Tibial nerve (tissue), 4 donors: Measurements from ENCODE around the gene COL6A3. TPM values are rescaled to one million over a fixed set of nuclear protein-coding genes. Genes with fewer than 3 reads are reported as not detected.

ENCODE experiments used
- DNase-seq, 2 donors: peaks; one replicate each; pipeline ENCODE4 v3.0.0-alpha.2; 2019; ENCODE audit warnings: low spot score in 2 of 2
- H3K27ac ChIP-seq, 4 donors: fragments of 200-600 bp; sonication (generic) in 3 of 4; one replicate each; pipeline ENCODE4 v1.5.1; 2017 to 2019; ENCODE audit warnings: mild to moderate bottlenecking in 1 of 4
- H3K27me3 ChIP-seq, 2 donors: fragments of 200-600 bp; sonication (generic) in 1 of 2; one replicate each; pipeline versions ENCODE4 v1.5.1 to v1.6.0; 2017 to 2019
- H3K36me3 ChIP-seq, 3 donors: fragments of 200-600 bp; sonication (generic); one replicate each; pipeline ENCODE4 v1.5.1; 2018 to 2019
- H3K4me1 ChIP-seq, 4 donors: fragments of 200-600 bp; sonication (generic) in 3 of 4; one replicate each; pipeline ENCODE4 v1.5.1; 2017 to 2019
- H3K4me3 ChIP-seq, 4 donors: fragments of 200-600 bp; sonication (generic) in 3 of 4; one replicate each; pipeline ENCODE4 v1.5.1; 2017 to 2019; ENCODE audit warnings: mild to moderate bottlenecking in 1 of 4, moderate library complexity in 1 of 4
- H3K9me3 ChIP-seq, 4 donors: fragments of 200-600 bp; sonication (generic) in 3 of 4; one replicate each; pipeline ENCODE4 v1.5.1; 2017 to 2019
- EP300 ChIP-seq, 2 donors: sonication (generic); formaldehyde crosslinking; IDR thresholded peaks; one replicate each; pipeline ENCODE4 v1.6.1; 2017; ENCODE audit warnings: antibody characterized with exemption in 2 of 2, mild to moderate bottlenecking in 1 of 2
- POLR2A ChIP-seq, 2 donors: fragments of 450-650 bp; IDR thresholded peaks; one replicate each; pipeline ENCODE4 v1.6.1; 2017; ENCODE audit warnings: antibody characterized with exemption in 2 of 2, mild to moderate bottlenecking in 2 of 2, moderate library complexity in 2 of 2
- WGBS, 2 donors: methylation state at CpG; one replicate each; pipeline ENCODE4 v1.1.5; 2018; 5-methylcytosine and 5-hydroxymethylcytosine counted together
- total RNA-seq, 4 donors: library from RNA; depleted of rRNA; stranded (reverse); fragments of >200 nt; gene quantifications; one replicate each; pipeline ENCODE4 v1.1.0, GENCODE V29; 2016
- TF ChIP-seq, protein P1 (sequence below), 5 experiments: fragments of 200-600 bp in 3 of 5; fragments of 450-650 bp in 2 of 5; sonication (generic) in 3 of 5; IDR thresholded peaks; one replicate each; pipeline ENCODE4 v1.5.1; 2016 to 2019; ENCODE audit warnings: antibody characterized with exemption in 5 of 5, mild to moderate bottlenecking in 3 of 5, moderate library complexity in 2 of 5

The COL6A3 gene
- total RNA-seq, 4 donors from 2014 or later, result 228 to 558 (median 364) TPM

DNA sequence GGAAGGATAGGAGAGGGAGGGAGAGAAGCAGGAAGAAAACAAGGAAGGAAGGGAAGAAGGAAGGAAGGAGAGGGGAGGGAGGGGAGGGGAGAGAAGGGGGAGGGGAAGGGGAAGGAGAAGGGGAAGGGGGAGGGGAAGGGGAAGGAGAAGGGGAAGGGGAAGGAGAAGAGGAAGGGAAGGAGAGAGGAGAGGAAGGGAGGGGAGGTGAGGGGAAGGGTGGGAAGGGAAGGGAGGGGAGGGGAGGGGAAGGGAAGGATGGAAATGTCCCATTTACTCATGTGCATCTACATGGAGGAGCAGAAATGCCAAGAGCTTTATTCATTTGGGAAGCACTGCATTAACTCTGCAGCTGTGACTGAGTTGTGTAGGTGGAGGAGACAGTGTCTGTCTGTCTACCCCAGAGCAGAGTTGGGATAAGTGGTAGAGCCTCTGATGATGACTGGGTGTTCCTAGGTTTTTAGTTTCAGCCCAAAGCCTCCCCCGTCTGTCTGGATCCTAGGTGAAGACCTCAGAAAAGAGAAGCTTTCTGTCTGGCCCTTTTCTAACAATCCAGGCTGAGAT lies 131.3 kb downstream of the COL6A3 start:
- Histone ChIP-seq H3K4me1 (peaks cover 0 to 27% (median 3%) of the 10 kb centered on the region in 4 donors), H3K27ac (no peak overlapping the region), H3K27me3 (no peaks in the 10 kb centered on the region), H3K36me3 (no peaks in the 10 kb centered on the region), H3K4me3 (no peak overlapping the region), H3K9me3 (no peaks in the 10 kb centered on the region)
- 28 to 63% methylated on average over 1 of the region's 1 CpG for WGBS, 2 donors
- TF ChIP-seq, protein P1, sequence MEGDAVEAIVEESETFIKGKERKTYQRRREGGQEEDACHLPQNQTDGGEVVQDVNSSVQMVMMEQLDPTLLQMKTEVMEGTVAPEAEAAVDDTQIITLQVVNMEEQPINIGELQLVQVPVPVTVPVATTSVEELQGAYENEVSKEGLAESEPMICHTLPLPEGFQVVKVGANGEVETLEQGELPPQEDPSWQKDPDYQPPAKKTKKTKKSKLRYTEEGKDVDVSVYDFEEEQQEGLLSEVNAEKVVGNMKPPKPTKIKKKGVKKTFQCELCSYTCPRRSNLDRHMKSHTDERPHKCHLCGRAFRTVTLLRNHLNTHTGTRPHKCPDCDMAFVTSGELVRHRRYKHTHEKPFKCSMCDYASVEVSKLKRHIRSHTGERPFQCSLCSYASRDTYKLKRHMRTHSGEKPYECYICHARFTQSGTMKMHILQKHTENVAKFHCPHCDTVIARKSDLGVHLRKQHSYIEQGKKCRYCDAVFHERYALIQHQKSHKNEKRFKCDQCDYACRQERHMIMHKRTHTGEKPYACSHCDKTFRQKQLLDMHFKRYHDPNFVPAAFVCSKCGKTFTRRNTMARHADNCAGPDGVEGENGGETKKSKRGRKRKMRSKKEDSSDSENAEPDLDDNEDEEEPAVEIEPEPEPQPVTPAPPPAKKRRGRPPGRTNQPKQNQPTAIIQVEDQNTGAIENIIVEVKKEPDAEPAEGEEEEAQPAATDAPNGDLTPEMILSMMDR (IDR thresholded peaks at IDR 0.05), result no peak
- TF ChIP-seq POLR2A (IDR thresholded peaks at IDR 0.05) (no peak), EP300 (IDR thresholded peaks at IDR 0.05) (no peak)
- no peak for DNase-seq

DNA sequence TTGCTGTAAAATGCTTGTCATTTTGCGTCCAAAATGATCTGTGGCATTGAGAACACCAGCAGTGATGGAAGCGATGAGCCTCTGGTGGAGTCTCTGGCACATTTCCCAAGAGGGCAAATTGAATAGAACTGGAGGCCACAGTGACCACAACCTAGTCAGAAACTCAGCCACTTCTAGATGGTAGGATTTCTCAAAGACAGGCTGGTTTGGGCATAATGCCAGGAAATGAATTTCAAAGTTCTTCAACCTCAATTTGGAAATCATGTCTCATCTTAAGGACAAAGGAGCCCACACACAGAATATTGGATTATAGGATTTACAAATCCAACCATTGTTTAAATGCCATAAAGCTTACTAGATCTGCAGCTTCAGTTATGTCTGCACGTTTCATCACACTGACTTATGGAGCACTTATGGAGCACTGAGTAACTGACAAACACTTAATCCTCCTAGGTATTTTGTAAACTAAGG lies 132.1 kb downstream of the COL6A3 start:
- Histone ChIP-seq H3K27me3 (no peaks in the 10 kb centered on the region), H3K36me3 (no peaks in the 10 kb centered on the region), H3K4me1 (peaks cover 0 to 27% (median 3%) of the 10 kb centered on the region in 4 donors), H3K27ac (no peak overlapping the region), H3K4me3 (no peak overlapping the region), H3K9me3 (no peaks in the 10 kb centered on the region)
- WGBS, 2 donors, result 33 to 58% methylated on average over 3 of the region's 3 CpGs
- no peak for DNase-seq
- TF ChIP-seq, protein P1 (IDR thresholded peaks at IDR 0.05), result no peak
- TF ChIP-seq EP300 (IDR thresholded peaks at IDR 0.05), result no peak
- TF ChIP-seq POLR2A (IDR thresholded peaks at IDR 0.05), result no peak

DNA sequence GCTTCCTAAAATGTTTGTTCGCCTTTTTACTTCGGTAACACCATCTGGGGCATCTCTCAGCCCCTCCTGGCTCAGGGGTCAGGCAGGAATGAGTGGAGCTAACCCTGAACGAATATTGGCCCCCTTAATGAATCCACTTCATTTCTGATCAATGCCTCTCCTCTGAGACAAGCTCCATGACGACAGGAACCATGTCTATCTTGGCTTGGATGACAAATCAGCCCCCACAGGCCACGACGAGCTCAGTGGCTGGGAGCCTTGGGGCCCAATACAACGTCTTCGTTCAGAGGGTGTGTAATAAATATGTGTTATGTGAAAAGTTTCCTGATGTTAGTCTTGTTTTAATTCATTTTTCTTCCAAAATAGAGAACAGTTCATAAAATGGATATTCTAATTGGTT lies 133.0 kb downstream of the COL6A3 start:
- Histone ChIP-seq H3K4me3 (no peak overlapping the region), H3K4me1 (peaks cover 0 to 27% (median 3%) of the 10 kb centered on the region in 4 donors), H3K9me3 (no peaks in the 10 kb centered on the region), H3K27me3 (no peaks in the 10 kb centered on the region), H3K27ac (peak overlapping the region in 2 of 4 donors; percentile 1 to 63), H3K36me3 (no peaks in the 10 kb centered on the region)
- DNase-seq, result no peak
- WGBS, 2 donors, result 66 to 69% methylated on average over 8 of the region's 8 CpGs
- TF ChIP-seq, protein P1 (IDR thresholded peaks at IDR 0.05), result no peak
- TF ChIP-seq POLR2A (IDR thresholded peaks at IDR 0.05), result no peak
- no peak for TF ChIP-seq EP300 (IDR thresholded peaks at IDR 0.05)

DNA sequence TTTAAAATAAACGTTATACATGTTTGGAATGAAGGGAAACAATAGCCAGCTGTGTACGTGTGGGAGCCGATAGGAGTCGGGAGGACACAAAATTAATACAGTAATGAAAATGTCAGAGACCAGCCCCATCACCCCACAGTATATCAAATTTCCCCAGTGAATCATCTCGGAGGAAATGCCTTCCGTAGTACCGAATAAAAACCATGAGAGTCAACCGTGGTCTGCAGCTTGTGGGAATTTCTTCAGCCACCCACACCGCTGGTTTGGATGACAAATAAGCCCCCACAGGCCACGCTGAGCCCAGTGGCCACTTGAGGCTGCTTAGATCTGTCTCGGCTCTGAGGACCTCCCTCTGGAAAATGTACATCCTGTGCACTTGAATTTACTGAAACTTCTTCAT lies 133.7 kb downstream of the COL6A3 start:
- Histone ChIP-seq H3K36me3 (no peaks in the 10 kb centered on the region), H3K9me3 (no peaks in the 10 kb centered on the region), H3K4me1 (peaks cover 0 to 27% (median 3%) of the 10 kb centered on the region in 4 donors), H3K27me3 (no peaks in the 10 kb centered on the region), H3K27ac (peak overlapping the region in 2 of 4 donors; percentile 1 to 63), H3K4me3 (no peak overlapping the region)
- WGBS, 2 donors, result 20 to 34% methylated on average over 11 of the region's 11 CpGs
- no peak for DNase-seq
- TF ChIP-seq EP300 (IDR thresholded peaks at IDR 0.05), result no peak
- TF ChIP-seq POLR2A (IDR thresholded peaks at IDR 0.05), result no peak
- TF ChIP-seq, protein P1 (IDR thresholded peaks at IDR 0.05), result no peak

DNA sequence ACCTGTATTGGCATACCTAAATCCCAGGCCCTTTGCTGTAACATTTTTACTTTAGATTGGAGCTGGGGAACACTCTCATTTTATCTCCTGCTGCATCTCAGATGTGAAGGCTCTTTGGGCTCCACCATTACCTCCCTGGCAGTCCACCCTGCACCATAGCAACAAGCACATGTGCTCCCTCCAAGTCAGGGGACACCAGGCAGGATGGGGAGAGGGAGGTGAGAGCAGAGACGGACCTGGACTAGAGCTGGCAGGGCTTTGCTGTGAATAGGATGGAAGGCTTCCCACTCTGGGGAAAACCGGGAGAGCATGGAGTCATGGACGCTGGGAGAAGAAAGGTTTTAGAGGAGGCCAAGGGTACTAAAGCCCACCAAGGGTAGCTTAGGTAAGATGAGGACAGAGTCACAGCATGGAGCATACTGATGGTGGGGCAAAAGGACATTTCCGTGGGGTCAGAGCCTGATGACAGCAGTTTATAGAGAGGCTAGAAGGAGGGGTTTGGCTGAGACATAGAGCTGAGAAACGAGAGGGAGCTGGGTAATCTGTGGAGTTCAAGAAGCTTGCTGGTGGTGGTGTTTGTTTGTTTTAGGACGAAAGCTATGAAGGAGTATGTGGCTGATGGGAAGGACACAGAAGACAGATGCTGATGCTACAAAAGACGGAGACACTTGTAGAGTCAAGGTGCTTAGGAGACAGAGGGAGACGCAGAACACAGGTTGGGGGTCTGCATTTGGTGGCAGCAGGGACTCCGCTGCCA lies 134.8 kb downstream of the COL6A3 start:
- Histone ChIP-seq H3K9me3 (no peaks in the 10 kb centered on the region), H3K27me3 (no peaks in the 10 kb centered on the region), H3K27ac (peak overlapping the region in 3 of 4 donors; percentile 27 to 67 (median 63)), H3K36me3 (no peaks in the 10 kb centered on the region), H3K4me1 (peaks cover 0 to 27% (median 3%) of the 10 kb centered on the region in 4 donors), H3K4me3 (no peak overlapping the region)
- TF ChIP-seq, protein P1 (IDR thresholded peaks at IDR 0.05), result no peak
- no peak for TF ChIP-seq EP300 (IDR thresholded peaks at IDR 0.05)
- TF ChIP-seq POLR2A (IDR thresholded peaks at IDR 0.05), result no peak
- no peak for DNase-seq
- WGBS, 2 donors, result 76 to 77% methylated on average over 9 of the region's 9 CpGs
